ENCODE measurements around the gene EGFL6. TPM values are rescaled to one million over a fixed set of nuclear protein-coding genes. Genes with fewer than 3 reads are reported as not detected.

Gene EGFL6
- polyA plus RNA-seq, 1 donor (not counting 4 experiments of a cell fraction or from before 2014, with no cell fraction given), result 0.38 TPM

DNA sequence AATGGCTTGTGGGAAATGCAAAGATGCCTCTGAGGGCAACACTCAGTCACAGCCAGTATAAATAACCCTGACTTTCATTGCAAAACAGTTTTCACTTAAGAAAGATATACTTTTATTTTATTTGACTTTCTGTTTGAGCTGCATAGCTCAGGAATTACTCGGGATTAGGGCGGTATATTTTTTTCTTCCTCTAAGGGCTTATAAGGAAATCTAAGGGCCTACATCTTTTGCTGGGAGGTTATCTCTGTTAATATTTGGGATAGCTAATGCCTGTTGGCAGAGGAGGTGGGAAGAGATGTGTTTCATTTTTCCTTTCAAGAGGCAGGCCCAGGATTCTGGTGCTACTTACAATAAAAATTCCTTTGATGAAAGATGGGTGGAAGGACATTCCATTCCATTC is 28.8 kb upstream of the EGFL6 start:
- dilution Hi-C loops (cut with MboI; ENCODE audit: extremely low pct_ligation_motif_present, low sequenced_read_pairs), result no loop called here
- H3K36me3 ChIP-seq (ENCODE audit: control insufficient read depth in 2 of 2, extremely low read depth in 1 of 2, insufficient read depth in 2 of 2, low read length in 2 of 2), result no peaks in the 10 kb centered on the region
- peaks cover under 1% of the 10 kb centered on the region for H3K27me3 ChIP-seq (ENCODE audit: control insufficient read depth, extremely low read depth, insufficient read depth, low read length)
- DNase-seq (ENCODE audit: low read depth, low spot score) (no peak), FAIRE-seq (no peak)
- H3K4me2 ChIP-seq (ENCODE audit: control insufficient read depth, extremely low read depth, insufficient read depth, low read depth, low read length), result no peak overlapping the region
- H3K4me1 ChIP-seq (ENCODE audit: control insufficient read depth, extremely low read depth, insufficient read depth, low read length), result no peaks in the 10 kb centered on the region
- H3K9me3 ChIP-seq (ENCODE audit: control insufficient read depth, low read depth, low read length), result no peaks in the 10 kb centered on the region
- no peak overlapping the region for H2AFZ ChIP-seq (ENCODE audit: control insufficient read depth, low read length)
- TF ChIP-seq EZH2 (IDR thresholded peaks at IDR 0.05; ENCODE audit: low read length), result no peak
- TF ChIP-seq, protein P1, sequence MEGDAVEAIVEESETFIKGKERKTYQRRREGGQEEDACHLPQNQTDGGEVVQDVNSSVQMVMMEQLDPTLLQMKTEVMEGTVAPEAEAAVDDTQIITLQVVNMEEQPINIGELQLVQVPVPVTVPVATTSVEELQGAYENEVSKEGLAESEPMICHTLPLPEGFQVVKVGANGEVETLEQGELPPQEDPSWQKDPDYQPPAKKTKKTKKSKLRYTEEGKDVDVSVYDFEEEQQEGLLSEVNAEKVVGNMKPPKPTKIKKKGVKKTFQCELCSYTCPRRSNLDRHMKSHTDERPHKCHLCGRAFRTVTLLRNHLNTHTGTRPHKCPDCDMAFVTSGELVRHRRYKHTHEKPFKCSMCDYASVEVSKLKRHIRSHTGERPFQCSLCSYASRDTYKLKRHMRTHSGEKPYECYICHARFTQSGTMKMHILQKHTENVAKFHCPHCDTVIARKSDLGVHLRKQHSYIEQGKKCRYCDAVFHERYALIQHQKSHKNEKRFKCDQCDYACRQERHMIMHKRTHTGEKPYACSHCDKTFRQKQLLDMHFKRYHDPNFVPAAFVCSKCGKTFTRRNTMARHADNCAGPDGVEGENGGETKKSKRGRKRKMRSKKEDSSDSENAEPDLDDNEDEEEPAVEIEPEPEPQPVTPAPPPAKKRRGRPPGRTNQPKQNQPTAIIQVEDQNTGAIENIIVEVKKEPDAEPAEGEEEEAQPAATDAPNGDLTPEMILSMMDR (optimal IDR thresholded peaks at IDR 0.05 in 1 of 3, IDR thresholded peaks at IDR 0.05 in 1 of 3, conservative IDR thresholded peaks at IDR 0.05 in 1 of 3; ENCODE audit: extremely low read depth in 1 of 3, insufficient read depth in 2 of 3, low read length in 3 of 3), result no peak
- H3K9me1 ChIP-seq (ENCODE audit: control insufficient read depth, extremely low read depth, insufficient read depth, low read length), result no peaks in the 10 kb centered on the region
- no peaks in the 10 kb centered on the region for H3K79me2 ChIP-seq (ENCODE audit: control insufficient read depth, insufficient read depth, low read length)
- no peak overlapping the region for H3K27ac ChIP-seq (ENCODE audit: control insufficient read depth, insufficient read depth, low read length)
- H3K9ac ChIP-seq (ENCODE audit: control insufficient read depth, extremely low read depth, insufficient read depth, low read length), result no peak overlapping the region
- no peaks in the 10 kb centered on the region for H4K20me1 ChIP-seq (ENCODE audit: control insufficient read depth, extremely low read depth, insufficient read depth, low read length)
- no peak overlapping the region for H3K4me3 ChIP-seq (ENCODE audit: control insufficient read depth in 2 of 3, extremely low read depth in 1 of 3, insufficient read depth in 2 of 3, low read depth in 1 of 3, low read length in 3 of 3)

DNA sequence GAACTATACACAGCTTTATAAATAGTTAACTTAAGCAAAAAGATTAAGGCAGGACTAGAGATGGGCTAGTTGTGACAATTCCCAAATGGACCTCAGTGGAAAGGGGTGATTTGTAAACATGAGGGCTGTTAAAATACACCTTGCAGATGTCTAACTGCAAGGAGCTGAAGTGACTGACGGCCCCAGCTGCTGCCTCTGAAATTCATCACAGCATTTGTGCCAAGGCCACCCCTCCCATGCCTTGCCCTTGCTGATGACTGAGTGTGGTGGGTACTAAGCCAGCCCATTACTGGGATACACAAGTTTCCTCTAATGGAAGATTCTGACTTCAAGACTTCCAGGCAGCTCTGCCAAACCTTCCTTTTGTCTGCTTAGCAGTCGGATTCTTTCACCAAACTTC is 23.7 kb upstream of the EGFL6 start:
- H4K20me1 ChIP-seq (ENCODE audit: control insufficient read depth, extremely low read depth, insufficient read depth, low read length), result no peaks in the 10 kb centered on the region
- peaks cover 17% of the 10 kb centered on the region for H3K27me3 ChIP-seq (ENCODE audit: control insufficient read depth, extremely low read depth, insufficient read depth, low read length)
- no peak overlapping the region for H3K9ac ChIP-seq (ENCODE audit: control insufficient read depth, extremely low read depth, insufficient read depth, low read length)
- H3K4me2 ChIP-seq (ENCODE audit: control insufficient read depth, extremely low read depth, insufficient read depth, low read depth, low read length), result no peak overlapping the region
- H3K27ac ChIP-seq (ENCODE audit: control insufficient read depth, insufficient read depth, low read length), result no peak overlapping the region
- no peak for FAIRE-seq
- H3K4me1 ChIP-seq (ENCODE audit: control insufficient read depth, extremely low read depth, insufficient read depth, low read length), result no peaks in the 10 kb centered on the region
- no peak overlapping the region for H2AFZ ChIP-seq (ENCODE audit: control insufficient read depth, low read length)
- no peaks in the 10 kb centered on the region for H3K9me3 ChIP-seq (ENCODE audit: control insufficient read depth, low read depth, low read length)
- TF ChIP-seq EZH2 (IDR thresholded peaks at IDR 0.05; ENCODE audit: low read length), result no peak
- TF ChIP-seq, protein P1 (optimal IDR thresholded peaks at IDR 0.05 in 1 of 3, IDR thresholded peaks at IDR 0.05 in 1 of 3, conservative IDR thresholded peaks at IDR 0.05 in 1 of 3; ENCODE audit: extremely low read depth in 1 of 3, insufficient read depth in 2 of 3, low read length in 3 of 3), result no peak
- H3K36me3 ChIP-seq (ENCODE audit: control insufficient read depth in 2 of 2, extremely low read depth in 1 of 2, insufficient read depth in 2 of 2, low read length in 2 of 2), result no peaks in the 10 kb centered on the region
- no peak overlapping the region for H3K4me3 ChIP-seq (ENCODE audit: control insufficient read depth in 2 of 3, extremely low read depth in 1 of 3, insufficient read depth in 2 of 3, low read depth in 1 of 3, low read length in 3 of 3)
- DNase-seq (ENCODE audit: low read depth, low spot score), result no peak
- no peaks in the 10 kb centered on the region for H3K79me2 ChIP-seq (ENCODE audit: control insufficient read depth, insufficient read depth, low read length)
- dilution Hi-C loops (cut with MboI; ENCODE audit: extremely low pct_ligation_motif_present, low sequenced_read_pairs), result no loop called here
- H3K9me1 ChIP-seq (ENCODE audit: control insufficient read depth, extremely low read depth, insufficient read depth, low read length), result no peaks in the 10 kb centered on the region

Measured in keratinocyte (primary cell).